GM21529 (cell line): ENCODE results near the gene AP4S1.
"Not testable (repeated sequence)": the region's sequence is repeated elsewhere in the genome, so short reads cannot be mapped to it uniquely, and the experiment has no call there.

ENCODE experiments used
- ATAC-seq: cut with Tn5 transposase; IDR thresholded peaks from one replicate; pipeline ENCODE4 v1.9.1; 2021; ENCODE audit not compliant: unreplicated experiment

The AP4S1 gene

DNA sequence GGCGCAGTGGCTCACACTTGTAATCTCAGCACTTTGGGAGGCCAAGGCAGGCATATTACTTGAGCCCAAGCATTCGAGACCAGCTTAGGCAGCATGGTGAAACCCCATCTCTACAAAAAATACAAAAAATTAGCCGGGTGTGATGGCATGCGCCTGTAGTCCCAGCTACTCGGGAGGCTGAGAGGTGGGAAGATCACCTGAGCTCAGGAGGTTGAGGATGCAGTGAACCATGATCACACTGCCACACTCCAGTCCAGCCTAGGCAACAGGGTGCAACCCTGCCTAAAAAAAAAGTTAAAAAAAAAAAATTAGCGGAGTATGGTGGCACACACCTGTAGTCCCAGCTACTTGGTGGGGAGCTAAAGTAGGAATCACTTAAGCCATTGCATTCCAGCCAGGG, 21.4 kb upstream of the AP4S1 start:
- ATAC-seq: not testable (repeated sequence)

DNA sequence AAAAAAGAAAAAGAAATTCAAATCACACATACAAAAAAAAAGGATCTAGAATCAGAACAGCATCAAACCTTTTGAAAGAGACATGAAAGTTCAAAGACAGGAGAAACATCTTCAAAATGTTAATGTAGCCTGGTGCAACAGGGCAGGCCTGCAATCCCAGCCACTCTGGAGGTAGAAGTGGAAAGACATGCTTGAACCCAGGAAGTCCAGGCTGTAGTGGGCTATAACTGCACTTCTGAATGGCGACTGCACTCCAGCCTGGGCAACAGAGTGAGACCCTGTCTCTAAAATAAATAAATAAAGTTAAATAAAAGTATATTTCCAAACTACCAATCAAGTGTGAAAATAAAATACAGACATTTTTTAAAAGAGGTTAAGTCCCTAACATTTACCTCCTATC, 18.7 kb upstream of the AP4S1 start:
- ATAC-seq: no peak

DNA sequence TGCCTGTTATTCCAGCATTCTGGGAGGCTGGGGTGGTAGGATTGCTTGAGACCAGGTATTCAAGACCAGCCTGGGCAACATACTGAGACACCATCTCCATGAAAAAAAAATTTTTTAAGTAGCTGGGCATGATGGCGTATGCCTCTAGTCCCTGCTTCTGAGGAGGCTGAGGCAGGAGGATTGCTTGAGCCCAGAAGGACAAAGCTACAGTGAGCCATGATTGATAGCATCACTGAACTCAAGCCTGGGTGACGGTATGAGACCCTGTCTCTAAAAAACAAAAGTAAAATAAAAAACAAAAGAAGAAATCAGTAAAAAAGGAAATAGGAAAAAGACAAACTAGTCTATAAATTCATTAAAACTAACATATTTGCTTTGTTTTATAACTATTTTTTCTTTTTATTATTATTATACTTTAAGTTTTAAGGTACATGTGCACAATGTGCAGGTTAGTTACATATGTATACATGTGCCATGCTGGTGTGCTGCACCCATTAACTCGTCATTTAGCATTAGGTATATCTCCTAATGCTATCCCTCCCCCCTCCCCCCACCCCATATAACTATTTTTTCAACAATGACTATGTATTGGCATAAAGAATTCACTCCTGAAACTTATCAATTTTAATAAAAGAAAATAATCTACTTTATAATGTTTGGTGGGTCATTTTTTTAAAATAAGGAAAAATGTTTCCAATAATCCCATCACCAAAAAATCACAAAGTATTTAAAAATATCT, 15.4 kb upstream of the AP4S1 start:
- no peak for ATAC-seq

DNA sequence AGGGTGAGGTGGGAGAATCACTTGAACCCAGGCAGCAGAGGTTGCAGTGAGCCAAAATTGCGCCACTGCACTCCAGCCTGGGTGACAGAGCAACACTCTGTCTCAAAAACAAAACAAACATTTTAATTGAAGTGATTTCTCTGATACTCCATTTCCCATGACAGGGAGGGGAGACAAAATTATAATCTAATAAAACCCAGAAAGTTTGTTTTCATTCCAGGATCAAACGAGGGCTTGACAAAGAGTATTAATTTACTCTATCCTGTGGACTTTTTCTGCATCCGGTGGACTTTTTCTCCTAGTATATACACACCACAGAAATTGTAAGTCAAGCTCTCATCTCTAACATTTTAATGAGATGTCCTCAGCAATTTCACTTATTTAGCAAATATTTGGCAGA, 14.5 kb upstream of the AP4S1 start:
- no peak for ATAC-seq

DNA sequence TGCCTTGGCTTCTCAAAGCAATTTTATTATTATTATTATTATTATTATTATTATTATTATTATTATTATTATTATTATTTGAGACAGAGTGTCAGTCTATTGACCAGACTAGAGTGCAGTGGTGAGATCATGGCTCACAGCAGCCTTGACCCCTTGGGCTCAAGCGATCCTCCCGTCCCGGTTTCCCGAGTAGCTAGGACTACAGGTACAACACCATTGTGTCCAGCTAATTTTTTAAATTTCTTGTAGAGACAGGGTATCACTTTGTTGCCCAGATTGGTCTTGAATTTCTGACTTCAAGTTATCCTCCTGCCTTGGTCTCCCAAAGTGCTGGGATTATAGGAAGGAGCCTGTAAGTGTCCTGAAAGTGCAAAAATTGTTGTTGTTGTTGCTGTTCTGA, 11.6 kb upstream of the AP4S1 start:
- no peak for ATAC-seq

DNA sequence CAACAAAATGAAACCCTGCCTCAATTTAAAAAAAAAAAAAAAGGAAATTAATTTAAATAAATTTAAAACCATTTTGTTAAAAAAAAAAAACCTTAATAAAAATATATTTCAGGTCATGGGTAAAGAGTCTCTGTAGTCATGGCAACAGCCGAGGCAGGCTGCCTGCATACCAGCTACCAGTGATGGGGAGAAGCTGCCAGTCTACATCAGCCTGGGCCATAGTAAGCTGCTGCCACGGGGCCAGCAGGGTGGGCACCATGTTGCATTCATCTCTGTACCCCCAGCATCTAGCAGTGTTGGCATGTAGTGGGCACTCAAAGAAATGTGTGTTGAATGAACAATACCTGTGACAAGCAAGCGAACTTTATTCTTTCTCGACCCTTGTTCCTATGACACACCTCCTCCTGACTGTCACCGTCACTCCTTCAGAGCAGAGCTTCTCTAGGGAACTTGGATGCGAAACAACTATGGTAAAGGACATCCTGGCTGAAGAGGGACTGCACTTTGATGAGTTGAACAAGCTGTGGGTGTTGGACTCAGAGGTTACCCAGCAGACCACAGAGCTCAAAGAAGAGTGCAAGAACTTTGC, 7.3 kb upstream of the AP4S1 start:
- ATAC-seq: no peak

DNA sequence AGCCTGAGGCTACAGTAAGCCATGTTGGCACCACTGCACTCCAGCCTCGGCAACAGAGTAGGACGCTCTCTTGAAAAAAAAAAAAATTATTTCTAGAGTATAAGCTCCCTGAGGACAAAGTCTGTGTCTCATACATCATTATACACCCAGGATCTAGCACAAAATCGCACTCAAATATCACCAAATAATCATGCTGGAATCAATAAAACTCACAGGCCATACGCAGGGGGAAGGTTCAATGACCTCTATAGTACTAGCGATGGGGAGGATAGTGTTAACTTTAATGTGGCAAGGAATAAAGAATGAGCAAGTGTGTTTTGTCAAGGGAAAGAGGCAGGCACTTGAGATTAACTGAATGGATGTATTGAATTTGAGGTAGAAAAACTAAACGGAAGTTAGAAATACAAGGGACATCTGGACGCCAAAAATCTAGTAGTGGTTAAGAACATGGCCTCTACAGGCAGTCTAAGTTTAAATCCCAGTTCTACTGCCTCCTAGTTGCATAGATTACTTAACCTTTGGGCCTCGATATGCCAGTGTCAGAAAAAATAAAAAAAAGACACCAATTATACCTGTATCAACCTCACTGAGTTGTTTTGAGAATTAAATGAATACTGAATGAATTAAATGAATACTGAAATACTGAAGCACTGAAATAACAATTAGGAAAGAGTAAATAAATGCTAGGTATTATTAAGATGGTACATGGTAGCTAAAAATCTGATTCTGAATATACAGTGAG, 4.4 kb upstream of the AP4S1 start:
- no peak for ATAC-seq

DNA sequence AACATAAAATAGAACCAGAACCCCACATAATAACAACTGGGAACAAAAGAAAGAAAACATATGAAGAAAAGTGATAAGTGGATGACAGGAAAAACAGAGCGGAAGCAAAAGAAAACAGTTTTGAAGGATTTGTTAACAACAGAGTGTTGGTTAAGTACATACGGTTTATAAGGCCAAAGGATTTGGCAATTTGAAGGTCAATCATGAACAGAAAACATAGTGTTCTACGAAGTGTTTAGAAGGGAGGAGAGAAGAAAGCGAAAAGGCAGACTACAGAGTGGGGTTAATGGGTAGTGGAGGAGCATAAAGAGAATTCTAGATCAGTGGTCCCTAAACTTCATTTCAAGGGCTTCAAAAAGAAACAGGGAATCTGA, 3.9 kb upstream of the AP4S1 start:
- ATAC-seq: no peak

DNA sequence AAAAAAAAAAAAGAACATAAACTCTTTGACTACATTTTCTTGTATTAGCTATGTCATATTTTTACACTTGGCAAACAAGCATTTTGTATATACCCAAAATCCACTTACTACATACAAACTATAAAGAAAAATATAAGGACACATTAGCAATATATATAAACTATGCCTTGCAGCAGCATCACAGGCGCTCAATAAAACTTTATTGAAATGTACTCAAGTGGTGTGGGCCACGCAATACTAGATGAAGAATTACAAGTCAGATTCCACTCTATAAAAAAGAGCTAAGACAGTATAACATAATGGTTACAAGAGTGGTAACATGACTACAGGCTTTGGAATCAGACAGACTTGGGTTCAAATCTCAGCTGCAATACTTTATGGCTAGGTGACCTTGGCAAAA, 3.1 kb upstream of the AP4S1 start:
- no peak for ATAC-seq

DNA sequence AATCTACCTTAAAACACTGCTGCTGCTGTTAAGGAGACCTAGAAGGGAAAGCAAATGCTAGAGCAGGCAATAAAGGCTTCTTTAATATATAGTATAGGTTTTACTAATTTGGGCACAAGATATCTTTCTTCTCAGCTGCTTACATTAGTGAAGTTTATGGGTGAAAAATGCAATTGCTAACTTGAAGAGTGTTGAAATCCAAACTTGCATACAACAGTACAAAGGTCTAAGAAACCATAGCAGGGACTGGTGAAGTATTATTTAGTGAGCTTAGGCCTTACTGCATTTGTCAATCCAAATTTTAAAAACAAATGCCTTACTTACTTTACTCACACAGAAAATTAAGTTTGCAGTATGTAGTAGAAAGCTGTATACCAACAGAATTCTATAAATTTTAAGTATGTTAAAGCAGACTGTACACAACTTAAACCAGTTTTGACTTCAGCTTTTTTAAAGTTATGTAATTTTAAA, 1.4 kb upstream of the AP4S1 start:
- no peak for ATAC-seq

DNA sequence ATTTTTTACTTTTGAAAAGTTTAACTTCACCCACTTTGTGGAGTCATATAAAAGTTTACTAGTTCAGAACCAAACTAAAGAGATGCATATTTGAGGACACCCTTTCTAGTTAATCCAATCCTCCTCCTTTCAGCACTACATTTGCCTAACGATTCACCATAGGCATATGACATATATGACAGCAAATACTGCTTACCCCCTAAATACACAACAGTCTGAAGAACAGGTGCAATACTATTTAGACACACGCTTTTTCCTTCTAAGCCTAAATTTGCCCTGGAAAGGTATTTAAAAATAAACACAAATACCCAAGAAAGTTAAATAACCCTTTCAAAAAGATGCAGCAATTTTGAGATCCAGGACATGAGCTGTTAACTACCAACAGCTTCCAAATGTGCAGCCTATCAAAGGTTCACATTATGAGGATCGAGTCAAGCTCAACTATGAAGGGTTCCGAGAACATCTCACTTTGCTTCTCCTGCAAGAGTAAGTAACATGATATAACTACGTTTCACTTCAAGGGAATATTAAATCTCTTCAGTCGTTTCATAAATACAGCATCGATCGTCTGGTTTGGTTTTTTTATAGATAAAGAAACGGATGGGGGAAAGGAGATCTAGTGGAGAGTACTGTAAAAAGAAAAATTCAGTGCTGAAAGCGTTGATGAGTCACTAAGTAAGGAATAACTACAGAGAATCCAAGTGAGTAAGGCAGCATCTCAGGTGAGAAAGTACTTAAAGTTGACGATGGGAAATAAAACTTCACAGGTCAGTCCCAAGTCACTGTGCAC, 677 bp upstream of the AP4S1 start:
- ATAC-seq: no peak

DNA sequence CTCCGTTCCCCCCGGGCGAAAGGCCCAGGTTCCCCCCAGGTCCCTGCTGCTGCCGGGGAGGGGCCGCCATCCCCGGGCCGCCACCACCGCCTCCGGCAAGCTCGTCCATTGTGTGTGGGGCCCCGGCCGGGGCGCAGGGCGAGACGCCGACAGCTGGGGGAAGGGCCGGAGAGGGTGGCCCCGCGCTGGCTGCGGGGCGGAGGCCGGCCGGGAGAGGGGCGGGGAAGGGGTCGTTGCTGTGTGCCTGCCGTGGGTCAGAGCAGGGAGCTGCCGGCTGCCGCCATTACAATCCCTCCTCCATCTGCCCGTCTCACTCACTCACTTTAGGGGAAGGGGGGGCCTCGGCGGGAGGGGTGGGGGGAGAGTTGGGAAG, 614 bp downstream of the AP4S1 start, which contains the start of gene STRN3:
STRN3 (minus strand) TSS at position 303 of the 373 bp plus-strand sequence; CDS start at position 109, 194 bp downstream.
- no peak for ATAC-seq

DNA sequence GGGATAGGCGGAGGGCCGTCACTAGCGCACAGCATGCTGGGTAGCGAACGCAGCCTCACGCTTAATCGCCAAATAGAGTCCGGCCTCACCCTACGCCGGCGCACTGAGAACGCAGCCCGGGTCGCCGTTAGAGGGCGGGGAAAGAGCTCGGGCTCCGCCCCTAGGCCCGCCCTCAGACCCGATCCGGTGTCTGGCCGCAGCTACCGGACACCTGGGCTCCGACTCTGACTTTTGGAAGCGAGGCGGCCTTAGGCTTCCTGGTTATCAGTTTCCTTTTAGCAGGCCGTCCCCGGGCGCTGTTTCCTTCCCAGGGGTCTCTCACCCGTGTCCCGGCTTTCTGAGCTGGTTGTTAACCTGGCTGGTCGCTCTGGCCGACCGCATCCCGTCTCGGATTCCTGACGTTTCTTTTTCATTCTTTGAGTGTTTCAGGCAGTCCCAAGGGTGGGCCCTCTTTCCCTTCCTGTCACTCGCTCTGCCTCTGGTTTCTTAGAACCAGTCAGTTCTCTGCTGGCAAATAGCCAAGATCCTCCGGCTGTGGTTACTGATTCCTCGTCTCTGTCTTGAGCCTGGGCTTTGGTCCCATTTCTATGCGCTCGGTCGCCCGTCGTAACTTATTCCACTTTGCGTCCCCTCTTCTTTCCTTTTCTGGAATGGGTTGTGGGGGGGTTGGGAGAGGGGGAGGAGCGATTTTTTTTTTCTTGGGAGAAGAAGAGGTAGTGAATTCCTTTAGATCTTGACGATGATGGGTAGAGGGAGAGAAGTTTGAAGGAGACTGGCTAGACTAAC, 1.2 kb downstream of the AP4S1 start:
- ATAC-seq: peak; percentile 88

DNA sequence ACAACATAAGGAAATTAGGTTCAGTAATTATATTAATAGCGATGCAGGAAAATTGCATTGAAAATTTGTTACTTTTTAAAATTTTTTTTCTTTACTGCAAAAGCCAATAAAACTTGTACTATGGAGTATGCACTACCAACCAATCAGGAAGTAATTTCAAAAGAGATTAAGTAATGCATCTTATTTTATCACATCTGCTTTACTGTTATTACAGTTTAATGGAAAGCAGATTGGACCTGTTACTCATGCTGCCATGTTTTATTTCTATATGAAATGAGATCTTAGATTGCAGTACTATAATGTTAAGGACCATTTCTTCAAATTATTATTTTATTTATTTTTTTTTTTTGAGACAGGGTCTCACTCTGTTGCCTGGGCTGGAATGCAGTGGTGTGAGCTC, 2.4 kb downstream of the AP4S1 start:
- no peak for ATAC-seq

DNA sequence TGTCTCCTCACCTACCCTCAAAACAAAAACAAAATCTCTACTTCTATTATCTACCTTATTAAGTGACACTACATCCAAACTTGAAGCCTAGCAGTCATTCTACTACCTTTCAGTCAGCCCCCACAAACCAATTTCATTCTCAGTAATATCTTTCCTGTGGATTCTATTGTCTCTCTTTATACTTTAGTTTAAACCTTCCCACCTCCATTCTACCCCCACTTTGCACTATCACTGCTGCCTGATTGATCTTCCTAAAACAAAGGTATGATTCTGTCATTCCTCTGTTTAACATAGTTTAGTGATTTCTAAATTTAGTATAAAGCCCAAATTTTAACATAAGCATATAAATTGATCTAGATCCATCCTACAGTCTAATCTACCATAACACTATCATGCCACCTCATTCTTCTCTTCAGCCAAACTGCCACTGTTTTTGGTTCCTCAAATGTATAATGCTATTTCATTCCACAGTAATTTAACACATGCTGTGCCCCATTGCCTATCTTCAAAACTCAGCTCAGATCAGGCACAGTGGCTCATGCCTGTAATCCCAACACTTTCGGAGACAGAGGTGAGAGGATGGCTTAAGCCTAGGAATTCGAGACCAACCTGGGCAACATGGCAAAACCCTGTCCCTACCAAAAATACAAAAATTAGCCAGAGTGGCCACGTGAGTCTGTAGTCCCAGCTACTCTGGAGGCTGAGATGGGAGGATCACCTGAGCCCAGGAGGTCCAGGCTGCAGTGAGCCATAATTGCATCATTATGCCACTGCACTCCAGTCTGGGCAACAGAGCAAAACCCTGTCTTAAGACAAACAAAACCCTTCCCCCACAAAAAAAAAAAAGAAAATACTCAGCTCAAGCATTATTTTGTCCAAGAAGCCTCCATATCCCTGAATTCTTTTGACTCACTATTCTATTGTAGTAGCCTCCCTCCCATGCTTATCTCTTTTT, 3.8 kb downstream of the AP4S1 start:
- no peak for ATAC-seq

DNA sequence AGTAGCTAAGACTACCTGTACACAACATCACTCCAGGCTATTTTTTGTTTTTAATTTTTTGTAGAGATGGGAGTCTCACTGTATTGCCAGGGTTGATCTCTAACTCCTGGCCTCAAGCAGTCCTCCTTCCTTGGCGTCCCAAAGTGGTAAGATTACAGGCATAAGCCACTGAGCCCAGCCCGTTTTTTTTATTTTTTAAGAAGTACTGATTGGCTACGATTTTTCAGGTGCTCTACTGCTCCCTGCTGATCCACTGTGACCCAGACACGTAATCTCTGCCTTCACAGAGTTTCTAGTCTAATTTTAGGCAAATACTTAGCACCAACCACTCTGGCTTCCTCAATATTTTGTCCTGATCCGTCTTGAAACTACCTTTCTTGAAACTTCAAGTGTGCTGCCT, 5.0 kb downstream of the AP4S1 start:
- ATAC-seq: no peak

DNA sequence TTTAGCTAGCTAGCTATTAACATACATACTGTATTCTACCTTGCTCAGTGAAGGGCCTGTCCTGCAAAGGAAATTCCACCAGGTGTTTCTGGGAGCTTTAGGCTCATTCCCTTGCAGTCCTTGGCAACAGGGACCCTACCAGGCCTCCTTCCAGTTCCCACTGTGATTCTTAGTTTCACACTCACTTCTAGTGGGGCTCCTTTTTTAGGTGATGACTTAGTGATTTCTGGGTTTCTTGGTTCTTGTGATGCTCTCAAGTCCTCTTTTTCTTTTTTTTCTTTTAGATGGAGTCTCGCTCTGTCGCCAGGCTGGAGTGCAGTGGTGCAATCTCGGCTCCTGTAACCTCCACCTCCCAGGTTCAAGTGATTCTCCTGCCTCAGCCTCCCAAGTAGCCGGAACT, 11.1 kb downstream of the AP4S1 start:
- no peak for ATAC-seq

DNA sequence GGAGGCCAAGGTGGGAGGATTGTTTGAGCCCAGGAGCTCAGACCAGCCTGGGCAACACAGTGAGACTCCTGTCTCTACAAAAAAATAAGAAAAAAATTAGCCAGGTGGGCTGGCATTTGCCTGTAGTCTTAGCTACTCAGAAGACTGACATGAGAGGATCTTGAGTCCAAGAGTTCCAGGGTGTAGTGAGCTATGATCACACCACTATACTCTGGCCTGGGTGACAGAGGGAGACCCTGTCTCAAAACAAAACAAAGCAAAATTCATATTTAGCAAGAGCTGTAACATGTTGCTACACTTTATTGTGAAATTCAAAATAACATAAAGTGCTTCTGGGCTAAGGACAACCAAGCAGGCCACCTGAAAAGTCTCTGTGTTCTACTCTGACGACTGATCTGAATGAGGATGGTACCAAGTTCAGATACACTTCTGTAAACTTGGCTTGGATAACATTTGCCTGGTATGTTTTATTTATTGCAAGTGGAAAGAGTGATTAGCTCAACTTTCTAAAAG, 12.3 kb downstream of the AP4S1 start:
- no peak for ATAC-seq

DNA sequence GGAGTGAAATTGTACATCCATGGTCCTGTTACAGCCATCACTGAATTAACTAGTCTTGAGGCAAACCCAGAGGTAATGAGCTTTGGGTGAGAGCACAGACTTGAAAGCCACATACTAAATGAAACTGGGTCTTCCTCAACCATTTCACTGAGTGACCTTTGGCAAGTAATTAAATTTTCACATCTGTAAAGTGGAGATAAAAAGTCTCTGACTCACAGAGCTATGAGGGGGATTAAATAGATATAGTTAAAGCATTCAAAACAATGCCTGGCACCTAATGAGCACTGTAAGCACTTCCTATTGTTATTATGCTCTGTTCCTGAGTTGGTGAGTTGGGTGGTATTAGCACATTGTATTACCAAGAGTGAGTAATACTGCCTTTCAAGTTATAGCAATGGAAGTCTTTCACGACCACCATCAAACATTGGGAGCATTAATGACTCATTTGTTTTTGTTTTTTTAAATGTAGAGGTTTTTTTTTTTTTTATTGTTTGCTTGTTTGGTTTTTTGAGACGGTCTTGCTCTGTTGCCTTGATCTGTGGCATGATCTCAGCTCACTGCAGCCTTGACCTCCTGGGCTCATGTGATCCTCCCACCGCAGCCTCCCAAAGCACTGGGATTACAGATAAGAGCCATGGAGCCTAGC, 13.2 kb downstream of the AP4S1 start:
- ATAC-seq: no peak
